Right lobe of liver (tissue), 4 donors: ENCODE measurements around the gene DPY19L1.
"Not testable (repeated sequence)": the region's sequence is repeated elsewhere in the genome, so short reads cannot be mapped to it uniquely, and the experiment has no call there.

ENCODE experiments used
- CTCF ChIP-seq, 4 donors: fragments of 200-600 bp in 3 of 4; fragments of 450-650 bp in 1 of 4; IDR thresholded peaks; one replicate each; pipeline versions ENCODE4 v1.5.1 to v1.8.0; 2016 to 2022; ENCODE audit warnings: antibody characterized with exemption in 4 of 4, mild to moderate bottlenecking in 2 of 4
- POLR2A ChIP-seq: fragments of 450-650 bp; IDR thresholded peaks from one replicate; pipeline ENCODE4 v1.6.1; 2017; ENCODE audit warnings: antibody characterized with exemption, mild to moderate bottlenecking
- donor health status: DM: no; HTN: no; CAD: no.
- donor health status: DM: no; HTN: no; CAD: no.
- donor health status: DM: no; HTN: yes; CAD: no.

- TF ChIP-seq POLR2A; CTCF (IDR thresholded peaks at IDR 0.05): not testable (repeated sequence)
These were observed 28.1 kb upstream of the DPY19L1 start for GRCh38 chr7:35065382-35065781.
